RPMI7951 (cell line): ENCODE data around the gene TSPAN3. TPM values are rescaled to one million over a fixed set of nuclear protein-coding genes. Genes with fewer than 3 reads are reported as not detected.

Experiments used
- DNase-seq: peaks from one replicate; pipeline ENCODE4 v3.0.0-alpha.2; 2012; ENCODE audit warnings: low read depth
- total RNA-seq: library from RNA; depleted of rRNA; stranded (reverse); fragments of >200 nt; shearing (Covaris generic); gene quantifications from 2 replicates; pipeline ENCODE4 v1.2.3, GENCODE V29; 2014

Gene TSPAN3
- total RNA-seq, 1 experiment from 2014 or later = 248 TPM

DNA sequence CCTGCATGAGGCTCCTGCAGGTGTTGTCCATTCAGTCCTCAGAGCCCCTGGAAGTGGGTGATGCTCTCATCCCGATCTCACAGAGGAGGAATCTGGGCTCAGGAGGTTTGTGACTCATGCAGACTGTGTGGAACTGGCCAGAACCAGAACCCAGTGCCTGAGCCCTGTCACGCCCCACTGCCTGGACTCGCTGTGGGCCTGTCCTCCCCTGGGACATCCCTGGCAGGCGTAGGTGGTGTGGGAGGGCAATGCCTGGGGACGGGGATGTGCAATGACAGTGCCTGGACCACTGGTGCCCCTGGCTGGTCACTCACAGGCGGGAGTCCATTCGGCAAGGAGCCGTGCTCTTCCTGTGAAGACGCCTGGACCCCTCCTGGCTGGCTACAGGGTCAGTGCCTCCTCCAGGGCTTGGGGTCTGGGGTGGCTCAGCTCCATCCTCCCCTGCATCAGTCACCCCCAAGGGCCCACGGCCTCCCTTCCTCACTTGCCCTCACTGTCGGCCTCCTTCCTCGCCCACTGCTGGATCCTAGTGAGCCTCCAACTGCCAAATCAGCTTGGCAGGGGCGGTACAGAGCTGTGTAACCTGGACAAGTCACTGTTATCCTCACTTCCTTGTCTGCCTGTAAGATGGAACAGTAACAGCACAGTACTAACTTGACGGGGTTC, 61.1 kb downstream of the TSPAN3 start:
- DNase-seq = no peak

DNA sequence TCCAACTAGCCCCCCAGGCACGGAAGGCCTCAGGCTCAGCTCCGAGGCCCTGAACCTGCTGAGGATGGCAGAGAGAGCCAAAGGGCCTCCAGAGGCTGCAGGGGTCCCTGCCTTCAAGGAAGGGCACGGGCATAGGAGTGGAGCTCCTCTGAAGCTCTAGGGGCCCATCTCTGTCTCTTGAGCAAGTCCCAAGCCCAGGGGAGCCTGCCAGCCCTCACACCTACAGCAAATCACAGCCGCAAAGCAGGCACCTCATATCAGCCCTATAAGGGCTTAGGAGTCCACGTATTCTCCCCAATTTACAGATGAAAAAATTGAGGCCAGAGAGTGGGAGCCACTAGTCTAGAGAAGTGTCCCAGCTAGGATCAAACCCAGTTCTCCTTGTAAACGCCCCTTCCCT, 61.7 kb downstream of the TSPAN3 start:
- DNase-seq = no peak

DNA sequence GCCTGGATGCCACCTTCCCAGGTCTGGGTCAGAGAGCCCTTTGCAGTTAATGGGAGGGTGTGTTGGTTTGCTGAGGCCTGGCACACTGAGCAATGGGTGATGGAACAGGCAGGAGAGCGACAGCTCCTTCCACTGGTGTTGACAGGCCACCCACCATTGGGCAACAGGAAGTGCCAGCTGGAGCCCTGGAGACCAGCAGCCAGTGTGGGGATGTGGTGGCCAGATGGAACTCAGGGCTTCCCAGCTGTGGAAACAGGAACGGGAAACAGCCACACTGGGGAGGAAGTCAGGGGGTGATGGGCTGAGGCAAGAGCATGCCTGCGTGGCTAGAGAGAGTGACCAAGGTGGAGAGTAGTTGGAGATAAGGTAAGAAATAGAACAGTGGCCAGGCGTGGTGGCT, 66.7 kb downstream of the TSPAN3 start:
- DNase-seq = no peak

DNA sequence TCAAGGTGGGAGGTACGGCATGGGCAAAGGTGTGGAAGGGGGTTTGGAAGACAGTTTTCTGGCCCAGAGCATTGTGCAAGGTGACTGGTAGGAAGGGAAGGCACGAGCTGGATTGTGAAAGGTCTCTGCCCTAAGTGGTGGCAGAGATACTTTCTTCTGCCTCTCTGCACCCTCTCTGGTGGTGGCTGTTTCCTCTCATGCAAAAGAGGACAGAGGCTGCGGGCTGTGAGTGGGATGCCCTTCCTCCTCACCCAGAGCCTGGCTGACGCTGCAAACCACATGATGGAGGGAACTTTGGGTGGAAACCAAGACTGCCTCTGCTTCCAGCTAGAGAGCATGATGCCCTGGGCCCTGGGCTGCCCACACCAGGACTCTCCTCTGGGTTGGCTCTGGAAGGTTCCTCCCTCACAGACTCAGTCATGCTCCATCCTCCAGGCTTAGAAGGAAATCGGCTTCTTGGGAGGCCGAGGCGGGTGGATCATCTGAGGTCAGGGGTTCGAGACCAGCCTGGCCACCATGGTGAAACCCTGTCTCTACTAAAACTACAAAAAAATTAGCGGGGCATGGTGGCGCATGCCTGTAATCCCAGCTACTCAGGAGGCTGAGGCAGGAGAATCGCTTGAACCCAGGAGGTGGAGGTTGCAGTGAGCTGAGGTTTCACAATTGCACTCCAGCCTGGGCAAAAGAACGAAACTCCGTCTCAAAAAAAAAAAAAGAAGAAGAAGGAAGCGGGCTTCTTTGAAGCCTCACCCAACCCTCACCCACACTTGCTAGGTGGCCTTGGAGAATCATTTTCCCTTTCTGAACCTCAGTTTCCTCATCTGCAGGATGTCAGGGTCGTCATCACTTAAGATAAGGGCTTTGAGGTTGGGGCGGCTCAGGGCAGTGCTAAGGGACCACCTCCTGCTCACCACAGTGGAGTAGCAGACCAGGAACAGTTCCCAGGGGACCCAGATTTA, 67.7 kb downstream of the TSPAN3 start:
- no peak for DNase-seq

DNA sequence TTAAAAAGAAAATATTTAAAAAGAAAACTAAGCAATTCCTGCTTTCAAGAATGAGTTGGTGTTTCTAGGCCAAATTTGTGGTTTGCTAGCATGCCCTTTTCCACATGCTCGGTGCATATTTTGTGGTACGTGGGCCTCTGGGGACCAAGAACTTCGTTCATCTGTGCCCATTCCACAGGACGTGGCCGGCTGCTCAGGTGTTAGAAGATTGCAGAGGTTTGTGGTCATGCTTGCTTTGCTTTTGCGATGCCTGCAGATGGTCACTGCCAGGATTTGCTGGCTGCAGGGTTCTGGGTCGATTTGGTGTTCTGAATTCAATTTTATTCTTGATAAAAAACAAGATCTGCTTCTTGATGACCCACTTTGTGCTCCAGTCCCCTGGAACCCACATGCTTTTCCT, 68.5 kb downstream of the TSPAN3 start:
- DNase-seq = no peak

DNA sequence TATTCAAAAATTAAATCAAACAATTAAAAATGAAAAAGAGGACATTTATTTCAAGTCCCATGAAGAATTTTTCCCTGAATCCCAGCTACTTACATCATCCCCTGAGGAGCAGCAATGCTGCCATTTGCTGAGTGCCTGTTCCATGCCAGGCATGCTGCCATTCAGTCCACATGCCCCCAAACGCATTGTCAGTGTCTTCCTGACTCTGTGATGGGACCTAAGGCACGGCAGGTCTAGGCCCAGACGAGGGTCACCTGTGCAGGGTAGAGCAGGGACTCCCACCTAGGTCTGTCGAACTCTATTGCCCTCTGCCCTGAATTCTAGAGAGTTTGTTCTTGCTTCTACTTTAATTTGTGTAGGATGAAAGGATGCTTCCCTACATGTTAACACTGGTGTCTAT, 68.9 kb downstream of the TSPAN3 start:
- DNase-seq = no peak

DNA sequence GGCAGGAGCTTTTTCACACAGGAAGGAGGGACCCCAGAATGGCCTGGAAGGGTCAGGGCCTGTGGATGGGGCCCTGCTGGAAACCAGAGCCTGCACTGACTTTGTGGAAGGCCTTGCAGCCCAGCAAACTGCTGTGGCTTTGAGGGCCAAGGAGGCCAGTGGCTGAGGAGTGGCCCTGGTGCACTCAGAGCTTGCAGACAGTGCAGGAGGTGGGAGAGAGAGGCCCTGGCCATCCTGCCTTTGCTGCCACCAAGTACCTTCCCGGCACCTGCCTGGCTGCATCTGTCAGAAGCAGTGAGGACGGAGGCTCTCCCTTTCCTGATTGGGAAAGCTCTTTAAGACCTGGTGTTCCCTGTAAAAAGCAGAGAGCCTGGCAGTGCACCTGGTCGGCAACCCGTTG, 69.6 kb downstream of the TSPAN3 start:
- DNase-seq = no peak

DNA sequence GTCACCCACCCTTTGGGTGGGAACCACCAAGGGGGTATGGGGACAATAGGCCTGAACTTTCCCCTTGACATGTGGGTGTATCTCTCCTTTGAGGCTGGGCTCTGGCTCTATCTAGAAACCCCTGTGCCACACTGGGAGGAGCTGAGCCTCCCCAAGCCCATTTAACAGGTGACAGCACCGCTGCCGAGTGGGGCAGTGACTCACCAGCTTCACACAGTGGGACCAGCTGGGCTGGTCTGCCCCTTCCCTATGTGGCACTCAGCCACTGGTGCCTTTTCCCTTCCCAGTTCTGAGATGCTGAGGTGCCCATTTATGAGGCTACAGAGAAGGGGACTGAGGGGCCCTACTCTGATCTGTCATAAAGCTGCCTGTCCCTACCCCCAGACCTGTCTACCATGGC, 70.9 kb downstream of the TSPAN3 start:
- DNase-seq = no peak

DNA sequence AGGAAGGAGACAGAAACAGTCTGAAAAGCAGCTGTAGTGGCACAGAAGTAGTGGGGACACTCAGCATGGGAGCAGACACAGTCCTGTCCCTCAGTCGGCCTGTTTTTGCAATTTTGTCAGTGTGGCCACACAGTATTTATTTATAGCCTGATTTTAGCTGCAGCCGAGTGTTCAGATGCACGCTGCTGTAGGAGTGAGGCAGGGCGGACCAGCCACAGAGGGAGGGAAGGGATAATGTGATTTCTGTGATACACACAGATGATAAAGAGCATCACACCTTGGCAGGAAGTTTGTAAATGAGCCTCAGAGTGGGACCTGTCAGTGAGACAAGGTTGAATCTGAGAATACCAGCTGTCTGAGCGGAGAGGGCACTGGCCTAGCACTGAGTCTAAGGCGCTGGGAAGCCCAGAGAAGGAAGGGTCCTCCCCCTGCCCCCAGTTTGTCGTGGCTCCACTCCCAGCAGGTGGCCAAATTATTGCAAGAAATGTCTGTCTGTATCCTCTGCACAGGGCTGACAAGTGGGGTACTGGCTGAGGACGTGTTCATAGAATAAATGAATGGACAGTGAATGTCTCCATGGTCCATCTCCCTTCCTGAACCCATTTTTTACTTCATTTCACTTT, 72.1 kb downstream of the TSPAN3 start:
- DNase-seq = no peak

DNA sequence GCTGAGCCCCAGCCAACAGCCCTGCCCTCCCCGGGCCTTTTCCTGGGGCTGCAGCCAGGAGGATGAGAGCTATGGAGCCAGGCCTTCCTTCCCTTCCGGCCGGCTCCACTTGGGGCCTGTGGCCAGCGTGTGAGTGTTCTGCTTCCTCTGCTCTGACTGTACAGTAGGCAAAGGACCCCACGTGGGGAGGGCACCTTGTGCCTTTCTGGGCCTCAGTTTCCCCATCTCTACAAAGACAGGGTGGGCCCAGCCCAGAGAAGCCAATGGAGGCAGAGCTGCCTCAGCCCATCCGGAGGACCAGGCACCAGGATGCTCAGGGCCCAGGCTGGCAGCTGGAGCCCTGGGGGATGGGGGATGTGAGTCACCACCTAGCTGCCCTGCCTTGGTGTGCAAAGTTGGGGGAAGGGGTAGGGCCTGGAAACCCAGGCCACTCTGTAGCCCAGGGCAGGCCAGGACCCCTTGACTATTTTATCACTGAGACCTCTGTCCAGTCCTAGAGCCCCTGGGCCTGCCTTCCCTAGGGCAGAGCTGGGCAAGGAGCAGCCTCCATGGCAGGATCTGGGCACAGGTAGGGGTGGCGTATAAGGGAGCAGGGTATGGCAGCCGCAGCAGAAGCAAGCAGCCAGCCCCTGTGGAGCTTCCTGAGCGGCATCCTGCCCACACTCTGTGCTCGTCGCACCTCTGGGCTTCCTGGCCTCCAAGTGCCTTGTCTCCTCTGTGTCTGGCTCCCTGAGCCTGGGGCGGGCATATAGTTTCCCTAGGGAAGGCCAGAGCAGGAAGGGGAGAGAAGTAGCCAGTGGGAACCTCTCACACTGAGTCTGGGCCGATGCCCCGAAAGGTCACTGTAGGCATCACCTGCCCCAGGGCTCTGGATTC, 74.1 kb downstream of the TSPAN3 start:
- no peak for DNase-seq

DNA sequence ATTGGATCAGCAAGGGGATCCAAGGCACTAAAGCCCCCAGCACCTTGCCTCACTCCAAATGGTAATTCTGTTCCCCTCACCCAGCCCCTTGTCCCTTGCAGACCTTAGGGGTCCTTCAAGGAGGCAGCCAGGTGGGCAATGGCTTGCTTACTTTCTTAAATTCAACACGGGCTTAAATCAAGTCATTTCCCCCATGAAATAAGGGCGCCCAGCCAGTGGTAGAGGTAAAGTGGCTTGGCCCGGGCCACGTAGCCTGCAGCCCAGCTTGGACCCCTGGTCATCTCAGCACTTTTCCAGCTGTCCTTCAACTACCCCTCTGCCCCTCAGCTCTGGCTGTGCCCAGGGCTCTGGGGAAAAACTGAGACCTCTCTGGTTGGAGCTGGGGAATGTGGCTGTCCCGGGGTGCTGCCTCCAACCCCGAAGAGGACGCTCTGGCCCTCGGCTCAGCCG, 74.8 kb downstream of the TSPAN3 start:
- no peak for DNase-seq

DNA sequence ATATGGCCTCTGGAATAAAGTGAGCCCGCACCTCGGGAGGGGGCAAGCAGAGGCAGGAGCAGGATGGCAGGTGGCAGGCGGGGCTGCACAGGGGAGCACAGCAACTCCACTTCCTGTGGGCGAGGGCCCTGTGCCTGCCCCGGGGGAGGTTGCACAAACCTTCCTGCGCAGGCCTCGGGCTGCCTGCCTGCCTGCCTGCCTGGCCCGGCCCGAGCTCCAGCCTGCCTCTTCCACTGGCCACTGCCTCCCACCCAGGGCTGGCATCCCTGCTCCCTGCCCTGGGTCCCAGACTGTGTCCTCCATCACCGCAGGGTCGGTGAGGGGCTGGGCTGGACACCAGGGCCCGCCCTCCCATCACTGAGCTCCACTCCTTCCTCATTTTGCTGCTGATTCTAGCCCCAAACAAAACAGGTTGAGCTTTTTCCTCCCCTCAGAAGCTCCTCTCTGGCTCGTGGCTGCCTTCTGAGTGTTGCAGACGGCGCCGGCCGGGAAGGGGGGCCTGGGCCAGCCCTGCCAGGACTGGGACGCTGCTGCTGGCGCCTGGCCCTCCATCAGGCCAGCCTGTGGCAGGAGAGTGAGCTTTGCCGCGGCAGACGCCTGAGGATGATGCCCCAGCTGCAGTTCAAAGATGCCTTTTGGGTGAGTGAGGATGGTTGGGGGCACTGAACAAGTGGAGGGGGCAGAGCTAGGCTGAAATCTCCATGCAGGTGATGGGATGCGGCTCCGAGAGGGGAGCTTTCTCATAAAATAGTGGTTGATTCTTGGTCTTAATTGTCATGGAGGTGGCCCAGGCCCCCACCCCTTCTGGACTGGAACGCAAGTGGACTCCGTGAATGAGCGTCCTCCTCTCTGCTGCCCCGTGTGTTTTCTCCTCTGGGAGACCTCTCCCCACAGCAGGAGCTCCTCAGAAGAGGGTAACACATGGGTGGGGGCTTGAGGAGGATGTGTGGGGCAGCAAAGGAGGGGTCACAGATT, 75.7 kb downstream of the TSPAN3 start, which contains the start of gene PSTPIP1:
PSTPIP1 (plus strand) TSS at position 156 of the 975 bp plus-strand sequence; CDS start at position 604, 448 bp downstream.
- no peak for DNase-seq

DNA sequence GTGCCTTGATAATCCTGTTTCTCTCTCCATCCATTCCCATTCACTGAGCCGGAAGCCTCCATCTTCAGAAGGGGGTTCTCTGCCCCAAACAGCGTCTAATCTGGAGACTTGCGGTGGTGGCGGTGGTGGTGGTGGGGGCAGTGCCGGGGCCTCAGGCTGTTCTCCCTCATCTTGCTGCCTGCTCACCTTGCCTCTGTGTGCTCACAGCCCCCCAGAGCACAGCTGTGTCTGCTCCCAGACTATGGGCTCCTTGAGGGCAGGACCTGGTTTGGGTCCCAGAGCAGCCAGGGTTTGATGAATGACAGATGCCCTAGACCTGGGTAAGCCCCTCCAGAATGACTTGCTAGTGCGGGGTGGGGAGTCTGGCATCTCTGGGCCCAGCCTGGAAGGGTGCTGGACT, 76.4 kb downstream of the TSPAN3 start:
- DNase-seq = no peak

DNA sequence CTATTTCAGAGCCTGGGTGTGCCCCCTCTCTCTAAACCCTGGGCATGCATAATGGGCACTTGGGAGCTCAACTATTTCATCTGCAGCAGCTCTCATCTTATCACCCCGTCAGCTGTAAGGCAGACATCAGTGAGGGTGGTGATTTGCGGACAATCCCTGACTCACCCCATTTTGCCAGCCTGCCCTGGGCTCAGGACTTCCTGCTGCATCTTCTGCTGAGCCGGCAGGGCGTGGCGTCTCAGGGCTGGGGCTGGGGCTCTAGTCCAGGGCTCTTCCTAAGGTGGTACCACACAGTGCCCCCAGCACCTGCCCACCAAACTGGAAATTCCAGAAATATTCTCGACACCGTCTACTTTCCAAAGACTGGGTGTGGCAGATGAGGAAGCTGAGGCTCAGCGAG, 76.9 kb downstream of the TSPAN3 start:
- peak; percentile 12 for DNase-seq

DNA sequence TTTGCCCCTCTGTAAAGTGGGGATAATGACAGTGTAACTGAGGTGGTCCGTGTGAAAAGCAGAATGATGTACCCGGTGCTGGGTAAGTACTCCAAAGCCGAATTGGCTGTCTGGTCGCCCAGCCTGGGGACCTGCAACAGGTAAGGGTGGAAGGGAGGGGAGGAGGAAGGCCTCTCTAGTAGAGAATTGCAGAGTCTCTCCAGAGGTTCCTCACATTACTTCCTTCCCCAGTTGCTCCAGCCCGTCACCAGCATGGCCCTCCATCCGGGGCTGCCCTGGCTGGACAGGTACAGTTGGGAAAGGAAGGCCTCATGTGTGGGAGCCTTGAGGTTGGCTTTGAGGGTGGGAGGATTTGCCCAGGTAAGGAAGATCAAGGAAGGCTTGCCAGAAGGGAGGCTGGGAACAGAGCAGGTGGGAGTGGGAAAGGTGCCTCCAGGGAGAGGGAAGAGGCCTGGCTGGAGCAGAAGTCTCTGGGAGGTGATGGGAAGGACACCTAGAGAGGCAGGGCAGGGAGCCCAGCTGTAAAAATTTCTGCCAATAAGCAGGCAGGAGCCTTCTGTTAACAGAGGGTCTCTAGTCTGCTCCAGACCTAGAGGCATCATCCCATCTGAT, 77.7 kb downstream of the TSPAN3 start:
- no peak for DNase-seq

DNA sequence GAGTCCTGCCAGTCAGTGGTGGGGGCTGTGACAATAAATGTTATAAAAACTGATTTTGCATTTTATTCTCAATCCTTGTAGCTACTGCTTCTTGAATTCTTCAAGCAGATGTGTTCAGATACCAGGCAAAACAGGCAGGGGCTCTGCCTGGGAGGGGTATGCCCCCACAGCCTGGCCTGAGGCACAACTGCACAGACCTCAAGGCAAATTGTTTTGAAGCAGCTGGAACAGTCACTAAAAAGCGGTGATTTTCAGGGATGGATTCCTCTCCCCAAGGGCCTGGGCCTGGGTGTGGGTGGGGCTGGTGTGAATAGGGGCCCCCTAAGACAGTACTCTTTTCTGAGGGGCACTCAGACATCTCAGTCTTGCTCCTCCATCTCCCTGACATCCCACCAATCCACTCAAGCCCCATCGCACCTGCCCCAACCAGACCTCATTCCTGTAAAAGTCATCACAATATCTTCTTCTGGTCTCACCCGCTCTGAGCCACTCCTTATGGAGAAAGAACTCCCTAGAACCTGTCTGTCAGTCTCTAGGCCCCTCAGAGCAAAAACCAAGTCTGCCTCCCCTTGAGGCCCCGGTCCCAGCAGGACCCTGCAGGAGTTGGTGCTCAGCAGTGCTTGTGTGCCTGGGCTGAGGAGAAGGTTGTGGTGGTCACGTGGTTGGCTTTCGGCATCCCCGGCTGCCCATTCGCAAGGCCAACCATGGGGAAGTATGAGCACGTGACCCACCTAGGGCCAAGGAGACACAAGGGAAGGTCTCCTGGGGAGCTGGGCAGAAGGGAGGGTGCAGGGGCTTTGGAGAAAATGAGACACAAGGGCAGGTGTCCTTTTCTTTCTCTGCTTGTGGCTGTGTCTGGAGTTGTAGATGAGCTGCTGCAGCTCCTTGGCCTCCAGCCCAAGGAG, 78.9 kb downstream of the TSPAN3 start:
- DNase-seq = no peak
